ENCODE results near the gene PAIP2.
"Not testable (repeated sequence)": the region's sequence is repeated elsewhere in the genome, so short reads cannot be mapped to it uniquely, and the experiment has no call there.

Gene PAIP2

GRCh38 chr5:139407517-139407916 lies 65.9 kb downstream of the PAIP2 start:
- Histone ChIP-seq H3K4me3 (IDR thresholded peaks at IDR 0.05; ENCODE audit: insufficient read depth, low read depth, low read length) (no peak overlapping the region), H3K9ac (no peak overlapping the region), H3K36me3 (ENCODE audit: insufficient read depth) (no peaks in the 10 kb centered on the region), H3K4me2 (no peak overlapping the region), H3K27me3 (ENCODE audit: insufficient read depth, low read depth) (no peaks in the 10 kb centered on the region), H3K4me1 (ENCODE audit: low read depth, poor library complexity, severe bottlenecking) (peaks cover 25% of the 10 kb centered on the region), H3K79me2 (ENCODE audit: insufficient read depth, low read depth) (no peaks in the 10 kb centered on the region), H4K20me1 (ENCODE audit: insufficient read depth) (no peaks in the 10 kb centered on the region), H3K27ac (no peak overlapping the region), H2AFZ (ENCODE audit: low read depth) (no peak overlapping the region)
- TF ChIP-seq CTCF (conservative IDR thresholded peaks at IDR 0.05; ENCODE audit: low read depth, low read length) = no peak

DNA sequence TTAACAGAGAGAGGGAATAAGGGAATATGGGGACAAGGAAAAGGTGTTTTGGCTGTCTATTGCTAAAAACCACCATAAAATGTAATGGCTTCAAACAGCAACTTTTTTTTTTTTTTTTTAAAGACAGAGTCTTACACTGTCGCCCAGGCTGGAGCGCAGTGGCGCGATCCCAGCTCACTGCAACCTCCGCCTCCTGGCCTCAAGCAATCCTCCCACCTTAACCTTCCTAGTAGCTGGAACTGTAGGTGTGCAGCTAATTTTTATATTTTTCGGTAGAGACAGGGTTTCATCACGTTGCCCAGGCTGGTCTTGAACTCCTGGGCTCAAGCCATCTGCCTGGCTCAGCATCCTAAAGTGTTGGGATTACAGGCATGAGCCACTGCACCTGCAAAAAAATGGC lies 66.5 kb downstream of the PAIP2 start:
- Histone ChIP-seq H3K27ac (no peak overlapping the region), H3K27me3 (ENCODE audit: insufficient read depth, low read depth) (no peaks in the 10 kb centered on the region), H3K79me2 (ENCODE audit: insufficient read depth, low read depth) (no peaks in the 10 kb centered on the region), H4K20me1 (ENCODE audit: insufficient read depth) (no peaks in the 10 kb centered on the region), H2AFZ (ENCODE audit: low read depth) (no peak overlapping the region), H3K36me3 (ENCODE audit: insufficient read depth) (no peaks in the 10 kb centered on the region), H3K4me3 (IDR thresholded peaks at IDR 0.05; ENCODE audit: insufficient read depth, low read depth, low read length) (no peak overlapping the region), H3K4me1 (ENCODE audit: low read depth, poor library complexity, severe bottlenecking) (peaks cover 25% of the 10 kb centered on the region), H3K9ac (no peak overlapping the region), H3K4me2 (no peak overlapping the region)
- TF ChIP-seq CTCF (conservative IDR thresholded peaks at IDR 0.05; ENCODE audit: low read depth, low read length) = no peak

DNA sequence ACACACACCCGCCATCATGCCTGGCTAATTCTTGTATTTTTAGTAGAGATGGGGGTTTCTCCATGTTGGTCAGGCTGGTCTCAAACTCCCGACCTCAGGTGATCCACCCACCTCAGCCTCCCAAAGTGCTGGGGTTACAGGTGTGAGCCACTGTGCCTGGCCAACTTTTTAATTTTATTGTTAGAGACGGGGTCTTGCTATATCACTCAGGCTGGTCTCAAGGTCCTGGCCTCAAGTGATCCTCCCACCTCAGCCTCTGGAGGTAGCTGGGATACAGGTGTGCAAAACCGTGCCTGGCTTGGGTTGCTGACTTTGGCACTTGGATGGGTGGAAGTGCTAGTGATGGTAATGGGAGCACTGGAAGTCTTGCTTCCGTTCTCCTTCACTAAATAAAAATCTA lies 67.5 kb downstream of the PAIP2 start:
- H3K4me3 ChIP-seq (IDR thresholded peaks at IDR 0.05; ENCODE audit: insufficient read depth, low read depth, low read length); H4K20me1 ChIP-seq (ENCODE audit: insufficient read depth); H2AFZ ChIP-seq (ENCODE audit: low read depth); H3K79me2 ChIP-seq (ENCODE audit: insufficient read depth, low read depth); H3K36me3 ChIP-seq (ENCODE audit: insufficient read depth); H3K27me3 ChIP-seq (ENCODE audit: insufficient read depth, low read depth); H3K9ac ChIP-seq; H3K4me2 ChIP-seq; H3K27ac ChIP-seq: not testable (repeated sequence)
- H3K4me1 ChIP-seq (ENCODE audit: low read depth, poor library complexity, severe bottlenecking) = peaks cover 31% of the 10 kb centered on the region

GRCh38 chr5:139410121-139410992 lies 68.7 kb downstream of the PAIP2 start:
- TF ChIP-seq CTCF (conservative IDR thresholded peaks at IDR 0.05; ENCODE audit: low read depth, low read length) = no peak
- H2AFZ ChIP-seq (ENCODE audit: low read depth) = no peak overlapping the region
- no peaks in the 10 kb centered on the region for H4K20me1 ChIP-seq (ENCODE audit: insufficient read depth)
- no peaks in the 10 kb centered on the region for H3K27me3 ChIP-seq (ENCODE audit: insufficient read depth, low read depth)
- H3K27ac ChIP-seq = no peak overlapping the region
- no peaks in the 10 kb centered on the region for H3K79me2 ChIP-seq (ENCODE audit: insufficient read depth, low read depth)
- H3K4me1 ChIP-seq (ENCODE audit: low read depth, poor library complexity, severe bottlenecking) = peaks cover 35% of the 10 kb centered on the region
- H3K9ac ChIP-seq = no peak overlapping the region
- no peak overlapping the region for H3K4me3 ChIP-seq (IDR thresholded peaks at IDR 0.05; ENCODE audit: insufficient read depth, low read depth, low read length)
- H3K4me2 ChIP-seq = no peak overlapping the region
- H3K36me3 ChIP-seq (ENCODE audit: insufficient read depth) = no peaks in the 10 kb centered on the region

Measured in KMS-11 (cell line).